Heart left ventricle (tissue), 16 donors: ENCODE results near the gene MBD3. TPM values are rescaled to one million over a fixed set of nuclear protein-coding genes. Genes with fewer than 3 reads are reported as not detected.
A peak's percentile ranks its signal among the peaks of the same experiment; 100 is the strongest.
"Not testable (repeated sequence)": the region's sequence is repeated elsewhere in the genome, so short reads cannot be mapped to it uniquely, and the experiment has no call there.

Experiments used
- ATAC-seq, 4 donors: fragments of 200-7000 bp; cut with Tn5 transposase; one replicate each; pipeline ENCODE4 v1.9.1; 2020 to 2022; ENCODE audit warnings: moderate library complexity in 4 of 4, mild to moderate bottlenecking in 3 of 4, moderate number of reproducible peaks in 1 of 4
- DNase-seq, 5 donors: peaks; one replicate each; pipeline ENCODE4 v3.0.0-alpha.2; 2020
- H3K27ac ChIP-seq, 12 donors: fragments of 200-600 bp; sonication (generic) in 4 of 12; one replicate each; pipeline versions ENCODE4 v1.5.0 to v1.8.0; 2016 to 2022; ENCODE audit warnings: mild to moderate bottlenecking in 2 of 12
- H3K27me3 ChIP-seq, 9 donors: fragments of 200-600 bp; sonication (generic) in 2 of 9; one replicate each; pipeline versions ENCODE4 v1.5.1 to v1.8.0; 2016 to 2022; ENCODE audit warnings: mild to moderate bottlenecking in 3 of 9
- H3K36me3 ChIP-seq, 9 donors: fragments of 200-600 bp; sonication (generic) in 2 of 9; one replicate each; pipeline versions ENCODE4 v1.5.0 to v1.8.0; 2018 to 2022; ENCODE audit warnings: mild to moderate bottlenecking in 2 of 9
- H3K4me1 ChIP-seq, 12 donors: fragments of 200-600 bp; sonication (generic) in 4 of 12; one replicate each; pipeline versions ENCODE4 v1.5.0 to v1.8.0; 2016 to 2022; ENCODE audit warnings: mild to moderate bottlenecking in 3 of 12
- H3K4me3 ChIP-seq, 12 donors: fragments of 200-600 bp; sonication (generic) in 4 of 12; one replicate each; pipeline versions ENCODE4 v1.5.0 to v1.8.0; 2017 to 2022; ENCODE audit warnings: mild to moderate bottlenecking in 9 of 12, moderate library complexity in 4 of 12
- H3K9me3 ChIP-seq, 12 donors: fragments of 200-600 bp; sonication (generic) in 4 of 12; one replicate each; pipeline versions ENCODE4 v1.5.0 to v1.8.0; 2016 to 2022; ENCODE audit warnings: mild to moderate bottlenecking in 1 of 12
- CTCF ChIP-seq, 12 donors: fragments of 200-600 bp; sonication (generic) in 4 of 12; IDR thresholded peaks; one replicate each; pipeline versions ENCODE4 v1.5.0 to v1.8.0; 2018 to 2022; ENCODE audit warnings: antibody characterized with exemption in 12 of 12, mild to moderate bottlenecking in 5 of 12
- POLR2A ChIP-seq, 2 donors: fragments of 450-650 bp; IDR thresholded peaks; one replicate each; pipeline ENCODE4 v1.6.1; 2017; ENCODE audit warnings: antibody characterized with exemption in 2 of 2, mild to moderate bottlenecking in 2 of 2, moderate library complexity in 2 of 2
- WGBS, 4 donors: extraction: QIAGEN DNeasy Blood & Tissue Kit in 2 of 4; methylation state at CpG; one replicate each; pipeline versions ENCODE4 v1.1.5 to v1.1.7; 2013 to 2018; 5-methylcytosine and 5-hydroxymethylcytosine counted together
- intact Hi-C, 10 donors: fragments of 100-400 bp; cut with DNase I; formaldehyde crosslinking; loops; one replicate each; pipeline versions ENCODE4 v1.11.1 to v1.14.2; 2022
- polyA plus RNA-seq, 2 donors: library from polyadenylated mRNA; stranded (reverse); fragments of 200-250 nt; gene quantifications; one replicate each; pipeline ENCODE4 v1.2.3, GENCODE V29; 2013
- total RNA-seq, 9 donors: library from RNA; depleted of rRNA in 2 of 9; stranded (reverse); fragments of >200 nt in 2 of 9; fragmentation: NEBNext Ultra II Directional in 3 of 9; extraction: Animal tissue kit (Norgen Biotek cat#: 25700) in 3 of 9; gene quantifications; one replicate each; pipeline versions ENCODE4 v1.1.0 to v1.2.4, GENCODE V29; 2016 to 2023
- donor health status: ischemic (EF 13 %, LVEDD 7.1; RV severe dilation, severe dysfunction).
- donor health status: healthy with polysubstance abuse.
- donor health status: DM: no; HTN: yes; CAD: no.
- donor health status: DM: no; HTN: no; CAD: no.
- donor health status: ischemic (EF 25% LVEDD 6.9; RV normal size, moderate dysfunction).
- donor health status: ischemic (EF 25% LVEDD 5.7; RV mildly dilated, moderate dysfunction).
- donor health status: healthy.
- donor health status: DM: yes; HTN: yes; CAD: no.
- donor health status: ischemic (EF 35%, LVEDD 5.7; RV mildly dilated, moderate dysfunction).
- donor health status: nonischemic (EF 11% LVEDD 7.7; RV severe dilation, severe dysfunction).
- donor health status: DM: yes; HTN: yes; CAD: no.
- donor health status: PGD.
- donor health status: ischemic (EF 29% LVEDD 5.4; RV normal size, mild dysfunction).
- donor health status: nonischemic (EF 23%, LVEDD 6.1; RV moderate dilation, normal function).

Gene MBD3
- total and polyA plus RNA-seq, 11 donors = 38.6 to 146 (median 72.8) TPM

- Histone ChIP-seq H3K4me3 (no peak overlapping the region), H3K4me1 (no peaks in the 10 kb centered on the region), H3K9me3 (no peaks in the 10 kb centered on the region), H3K36me3 (no peaks in the 10 kb centered on the region), H3K27ac (no peak overlapping the region), H3K27me3 (peaks cover 0 to 48% (median 3%) of the 10 kb centered on the region in 9 donors)
- intact Hi-C loops = no loop called here
- WGBS, 4 donors = 84 to 88% (median 86%) methylated on average over 11 of the region's 11 CpGs
- no peak for ATAC-seq
- DNase-seq = no peak
- TF ChIP-seq CTCF (IDR thresholded peaks at IDR 0.05) = no peak
- no peak for TF ChIP-seq POLR2A (IDR thresholded peaks at IDR 0.05)
These were observed 61.1 kb downstream of the MBD3 start for GRCh38 chr19:1531587-1531986.

GRCh38 chr19:1530856-1531255 is 61.8 kb downstream of the MBD3 start:
- H3K4me3 ChIP-seq, H3K9me3 ChIP-seq, ATAC-seq, intact Hi-C loops, H3K36me3 ChIP-seq, DNase-seq, H3K4me1 ChIP-seq, H3K27ac ChIP-seq: not testable (repeated sequence)
- H3K27me3 ChIP-seq = peaks cover 3 to 48% (median 8%) of the 10 kb centered on the region in 9 donors
- WGBS, 4 donors = 92 to 95% (median 93%) methylated on average over 11 of the region's 11 CpGs

- 80 to 84% (median 82%) methylated on average over 13 to 16 of the region's 16 CpGs for WGBS, 4 donors
- Histone ChIP-seq H3K36me3 (no peaks in the 10 kb centered on the region), H3K4me3 (no peak overlapping the region), H3K27ac (no peak overlapping the region), H3K27me3 (peaks cover 6 to 52% (median 22%) of the 10 kb centered on the region in 9 donors), H3K9me3 (no peaks in the 10 kb centered on the region), H3K4me1 (no peaks in the 10 kb centered on the region)
- no peak for ATAC-seq
- peak in 1 of 5 donors; percentile 48 for DNase-seq
- intact Hi-C loops = loop anchor here in 2 of 10 donors (10.0 kb wide), 1 partner anchor 245 kb away; the partner anchor contains the start of gene EFNA2 (in 2 of the 2)
- TF ChIP-seq POLR2A (IDR thresholded peaks at IDR 0.05) (no peak), CTCF (IDR thresholded peaks at IDR 0.05) (no peak)
These were observed 63.2 kb downstream of the MBD3 start for GRCh38 chr19:1529430-1529816.

- Histone ChIP-seq H3K27me3 (peaks cover 7 to 58% (median 28%) of the 10 kb centered on the region in 9 donors), H3K4me1 (peaks cover 0 to 6% (median 0%) of the 10 kb centered on the region in 12 donors), H3K4me3 (no peak overlapping the region), H3K27ac (no peak overlapping the region), H3K36me3 (no peaks in the 10 kb centered on the region), H3K9me3 (no peaks in the 10 kb centered on the region)
- 78 to 81% (median 79%) methylated on average over 10 to 23 of the region's 23 CpGs for WGBS, 4 donors
- intact Hi-C loops = loop anchor here in 2 of 10 donors (10.0 kb wide), 1 partner anchor 244 kb away; the partner anchor contains the start of gene EFNA2 (in 2 of the 2)
- DNase-seq = peak in 1 of 5 donors; percentile 58
- no peak for TF ChIP-seq CTCF (IDR thresholded peaks at IDR 0.05)
- TF ChIP-seq POLR2A (IDR thresholded peaks at IDR 0.05) = no peak
- ATAC-seq = no peak
These were observed 63.9 kb downstream of the MBD3 start for GRCh38 chr19:1528596-1529429.
